GM21529 (cell line): Measurements from ENCODE around the gene LBR.
"Not testable (repeated sequence)": the region's sequence is repeated elsewhere in the genome, so short reads cannot be mapped to it uniquely, and the experiment has no call there.

Experiments used
- ATAC-seq: cut with Tn5 transposase; IDR thresholded peaks from one replicate; pipeline ENCODE4 v1.9.1; 2021; ENCODE audit not compliant: unreplicated experiment

Gene LBR

GRCh38 chr1:225427235-225428067 is at the start of gene LBR:
Gene LBR, minus strand, starts transcription at chr1:225428038. Its CDS starts 3,963 bp downstream, at chr1:225424075.
- peak; percentile 28 for ATAC-seq

DNA sequence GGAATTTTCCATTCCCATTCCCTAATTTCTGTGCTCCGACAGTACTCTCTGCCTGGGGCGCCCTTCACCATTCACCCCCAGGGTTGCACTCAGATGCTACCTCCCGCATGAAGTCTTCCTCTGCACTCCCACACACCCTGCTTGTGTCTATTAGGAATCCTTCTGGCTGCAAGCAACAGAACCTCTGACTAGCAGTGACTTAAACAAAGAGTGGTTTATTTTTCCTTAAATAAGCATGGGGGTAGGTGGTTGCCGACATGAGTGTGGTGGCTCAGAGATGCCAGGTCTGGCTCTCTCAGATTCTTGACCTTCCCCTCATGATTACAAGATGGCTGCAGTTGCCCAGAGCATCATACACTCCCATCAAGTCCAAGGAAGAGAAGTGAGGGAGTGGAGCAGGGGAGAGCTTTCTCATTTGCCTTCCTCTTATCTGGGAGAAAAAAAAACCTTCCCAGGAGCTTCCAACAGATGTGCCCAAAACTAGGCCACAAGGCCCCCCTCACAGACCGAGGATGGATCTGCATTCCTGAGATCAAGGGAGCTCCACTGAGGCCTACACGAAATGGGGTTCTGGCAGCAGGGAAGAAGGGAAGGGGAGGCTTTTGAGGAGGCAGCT is 49.6 kb upstream of the LBR start:
- ATAC-seq, result no peak

DNA sequence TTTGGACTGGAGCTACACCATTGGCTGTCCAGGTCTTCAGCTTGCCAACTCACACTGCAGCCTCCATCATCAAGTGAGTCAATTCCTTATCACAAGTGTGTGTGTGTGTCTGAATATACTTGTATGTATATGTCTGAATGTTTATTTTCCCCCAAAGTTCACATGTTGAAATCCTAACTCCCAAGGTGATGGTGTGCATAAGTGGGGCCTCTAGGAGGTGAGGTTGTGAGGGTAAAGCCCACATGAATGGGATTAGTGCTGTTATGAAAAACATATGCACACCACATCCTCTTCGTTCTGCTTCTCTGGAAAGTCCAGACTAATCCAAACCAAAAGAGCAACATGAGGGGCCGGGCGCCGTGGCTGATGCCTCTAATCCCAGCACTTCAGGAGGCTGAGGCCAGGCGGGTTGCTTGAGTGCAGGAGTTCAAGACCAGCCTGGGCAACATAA is 48.7 kb upstream of the LBR start:
- no peak for ATAC-seq

DNA sequence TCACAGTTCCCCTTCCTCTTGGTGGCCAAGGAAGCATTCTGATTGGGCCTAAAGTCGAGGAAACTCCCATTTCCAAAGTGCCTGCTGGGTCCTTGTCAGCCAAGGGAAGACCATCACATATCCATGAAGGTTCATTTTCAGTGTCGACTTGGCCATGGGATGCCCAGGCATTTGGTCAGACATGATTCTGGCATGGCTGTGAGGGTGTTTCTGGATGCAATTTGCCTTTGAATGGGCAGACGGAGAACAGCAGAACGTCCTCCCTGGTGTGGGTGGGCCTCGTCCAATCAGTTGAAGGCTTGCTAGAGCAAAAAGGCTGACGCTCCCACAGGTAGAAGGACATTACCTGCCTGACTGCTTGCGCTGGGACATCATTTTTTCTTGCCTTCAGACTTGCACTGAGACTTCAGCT is 48.3 kb upstream of the LBR start:
- no peak for ATAC-seq

- peak; percentile 75 for ATAC-seq
Measured at GRCh38 chr1:225474986-225475820, 47.4 kb upstream of the LBR start.

- no peak for ATAC-seq
Measured at GRCh38 chr1:225474439-225474985, 46.7 kb upstream of the LBR start.

DNA sequence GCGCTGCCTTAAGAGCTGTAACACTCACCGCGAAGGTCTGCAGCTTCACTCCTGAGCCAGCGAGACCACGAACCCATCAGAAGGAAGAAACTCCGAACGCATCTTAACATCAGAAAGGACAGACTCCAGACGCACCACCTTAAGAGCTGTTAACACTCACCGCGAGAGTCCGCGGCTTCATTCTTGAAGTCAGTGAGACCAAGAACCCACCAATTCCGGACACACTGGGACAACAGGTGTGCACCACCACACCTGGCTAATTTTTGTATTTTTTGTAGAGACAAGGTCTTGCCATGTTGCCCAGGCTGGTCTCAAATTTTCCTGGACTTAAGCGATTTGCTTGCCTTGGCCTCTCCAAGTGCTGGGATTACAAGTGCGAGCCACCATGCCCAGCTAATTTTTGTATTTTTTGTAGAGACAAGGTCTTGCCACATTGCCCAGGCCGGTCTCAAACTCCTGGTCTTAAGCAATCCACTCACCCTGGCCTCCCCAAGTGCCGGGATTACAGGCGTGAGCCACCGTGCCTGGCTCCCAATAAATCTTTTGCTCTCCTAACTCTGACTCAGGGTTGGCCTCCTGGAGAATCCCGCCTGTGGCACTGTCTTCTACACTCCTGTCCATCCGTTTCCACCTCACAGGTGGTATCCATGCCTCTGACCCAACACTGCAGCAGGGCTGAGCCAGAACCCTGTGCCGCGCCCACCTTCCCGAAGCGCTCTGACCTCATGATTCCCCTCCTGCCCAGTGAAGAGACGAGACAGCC is 46.0 kb upstream of the LBR start:
- ATAC-seq, result not testable (repeated sequence)

- not testable (repeated sequence) for ATAC-seq
Measured at GRCh38 chr1:225473266-225473665, 45.4 kb upstream of the LBR start.

DNA sequence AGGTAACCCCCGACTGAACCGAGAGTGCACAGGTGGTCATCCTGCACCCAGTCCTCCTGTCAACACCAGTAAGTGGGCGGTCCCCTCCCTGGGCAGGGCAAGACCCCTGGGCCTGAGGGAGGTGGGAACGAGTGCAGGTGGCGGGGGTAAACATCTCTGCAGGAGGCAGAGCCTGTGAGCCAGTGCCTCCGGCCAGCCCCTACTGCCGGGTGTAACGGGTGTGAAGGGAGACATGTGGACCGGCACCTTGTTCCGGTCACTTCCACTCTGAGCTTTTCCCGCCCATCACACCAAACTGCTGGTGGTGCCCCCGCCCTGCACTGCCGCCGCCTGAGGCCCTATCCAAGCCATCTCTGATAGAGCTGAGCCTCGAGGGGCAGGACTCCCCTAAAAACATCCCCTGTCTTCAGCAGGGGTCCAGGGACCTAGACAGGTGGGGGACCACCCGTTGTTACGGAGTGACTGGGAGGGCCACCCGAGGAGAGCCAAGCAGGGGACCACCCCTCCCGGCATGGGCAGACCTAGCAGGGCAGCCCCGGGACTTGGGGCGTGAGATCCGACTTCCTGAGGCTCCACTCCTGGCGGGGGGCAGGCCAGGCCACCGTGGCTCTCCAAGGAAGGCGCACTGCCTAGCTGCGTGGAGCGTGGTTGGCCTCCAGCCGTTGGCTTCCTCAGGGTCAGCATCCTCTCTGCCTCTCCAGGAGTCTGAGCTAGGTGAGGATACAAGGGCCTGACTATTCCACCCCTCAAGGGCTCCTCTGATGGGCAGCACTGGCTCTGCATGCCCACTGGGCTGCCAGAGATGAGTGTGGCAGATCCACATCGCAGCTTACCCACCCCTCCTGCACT is 43.8 kb upstream of the LBR start:
- no peak for ATAC-seq

GRCh38 chr1:225471109-225471452 is 43.2 kb upstream of the LBR start:
- no peak for ATAC-seq

DNA sequence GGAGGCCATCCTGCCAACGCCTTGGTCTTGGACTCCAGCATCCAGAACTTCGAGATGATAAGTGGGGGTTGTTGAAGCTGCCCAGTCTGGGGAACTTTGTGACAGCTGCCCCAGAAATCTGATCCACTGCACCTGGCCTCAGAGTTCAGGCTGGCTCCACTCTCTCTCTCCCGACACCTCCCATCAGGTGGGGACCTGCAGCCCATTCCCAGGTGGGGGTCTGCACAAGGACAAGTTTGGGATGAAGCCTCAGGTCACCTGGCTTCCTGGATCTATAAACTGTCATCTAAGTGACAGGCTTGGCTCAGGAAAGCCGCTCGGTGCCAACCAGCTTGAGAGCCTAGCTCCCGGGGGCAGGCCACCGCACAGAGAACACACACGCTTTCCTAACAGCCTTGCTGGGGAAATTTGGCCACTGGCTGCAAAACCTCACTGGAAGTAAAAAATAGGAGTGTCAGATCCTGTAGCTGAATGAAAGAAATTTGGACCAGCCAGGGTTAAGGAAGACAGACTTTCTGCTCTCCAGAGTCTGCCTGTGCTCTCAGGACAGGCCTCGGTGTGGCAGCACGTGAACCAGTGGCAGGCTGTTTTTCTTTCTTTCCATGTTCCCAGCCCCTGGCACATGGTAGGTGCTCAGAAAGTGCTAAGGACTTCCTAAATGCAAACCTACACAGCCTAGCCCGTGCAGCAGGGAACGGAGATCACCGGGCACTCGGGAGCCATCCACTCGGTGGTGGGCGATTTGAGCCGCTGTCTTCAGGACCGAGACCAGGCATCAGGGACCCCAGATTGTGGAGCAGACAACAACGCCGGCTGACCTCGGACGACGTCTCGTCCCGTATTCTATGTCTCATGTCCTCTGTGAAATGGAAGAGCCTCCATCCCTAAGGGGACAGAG is 42.6 kb upstream of the LBR start:
- ATAC-seq, result no peak

- no peak for ATAC-seq
Measured at GRCh38 chr1:225469051-225469450, 41.2 kb upstream of the LBR start.

DNA sequence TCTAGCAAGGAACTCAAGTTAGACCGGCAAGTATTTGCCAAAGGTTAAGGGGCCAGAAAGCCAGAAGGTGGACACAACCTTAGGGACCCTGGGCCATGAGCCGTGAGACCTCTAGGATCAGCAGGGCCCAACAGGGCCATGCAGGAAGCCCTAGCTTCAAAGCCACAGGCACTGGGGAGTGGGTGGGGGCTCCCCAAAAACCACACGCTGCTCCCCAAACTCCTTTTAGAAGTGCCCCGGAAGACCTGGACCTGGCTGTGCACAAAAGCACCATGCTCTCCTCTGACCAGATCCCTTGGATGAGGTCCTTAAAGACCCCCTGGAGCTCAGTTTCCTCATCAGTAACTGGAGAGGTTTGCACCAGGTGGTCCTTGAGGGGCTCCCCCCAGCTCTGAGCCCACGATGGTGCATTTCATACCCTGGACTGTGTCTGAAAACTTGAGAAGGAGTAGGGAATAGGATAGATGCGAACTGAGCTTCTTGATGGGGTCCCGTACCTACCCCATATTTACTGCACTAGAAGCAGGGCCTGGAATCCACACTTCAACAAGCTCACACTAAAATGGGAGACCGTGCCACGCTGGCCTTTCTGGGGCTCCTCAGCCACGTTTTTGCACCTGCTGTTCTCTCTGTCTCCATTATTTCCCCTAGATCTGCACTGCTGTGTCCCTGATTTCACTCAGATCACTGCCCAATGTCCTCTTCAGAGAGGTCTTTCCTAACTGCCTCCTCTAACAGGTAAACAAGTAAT is 40.6 kb upstream of the LBR start:
- peak; percentile 24 for ATAC-seq

GRCh38 chr1:225467193-225468020 is 39.6 kb upstream of the LBR start:
- peak; percentile 95 for ATAC-seq

DNA sequence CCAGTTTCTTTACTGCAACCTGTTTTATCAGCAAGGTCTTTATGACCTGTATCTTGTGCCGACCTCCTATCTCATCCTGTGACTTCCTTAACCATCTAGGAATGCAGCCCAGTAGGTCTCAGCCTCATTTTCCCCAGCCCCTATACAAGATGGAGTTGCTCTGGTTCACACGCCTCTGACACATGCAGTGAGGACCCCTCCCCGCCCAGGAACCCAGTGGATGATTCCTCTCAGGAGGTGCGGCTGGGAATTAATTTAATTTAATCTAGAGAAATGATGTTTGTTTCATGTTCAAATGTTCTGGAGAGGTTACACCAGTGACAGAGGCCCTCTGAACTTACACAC is 39.0 kb upstream of the LBR start:
- no peak for ATAC-seq

GRCh38 chr1:225465793-225466517 is 38.1 kb upstream of the LBR start:
- no peak for ATAC-seq
